Stimulated activated CD8-positive, alpha-beta memory T cell treated with anti-CD3 and anti-CD28 coated beads, Interleukin-4, amount 100 ng/mL, for 24 hours (primary cell): ENCODE results near the gene INSYN2A.

Source experiments
- DNase-seq: peaks from one replicate; pipeline ENCODE4 v3.0.0-alpha.2; 2020; ENCODE audit warnings: low read depth

Gene INSYN2A, protein sequence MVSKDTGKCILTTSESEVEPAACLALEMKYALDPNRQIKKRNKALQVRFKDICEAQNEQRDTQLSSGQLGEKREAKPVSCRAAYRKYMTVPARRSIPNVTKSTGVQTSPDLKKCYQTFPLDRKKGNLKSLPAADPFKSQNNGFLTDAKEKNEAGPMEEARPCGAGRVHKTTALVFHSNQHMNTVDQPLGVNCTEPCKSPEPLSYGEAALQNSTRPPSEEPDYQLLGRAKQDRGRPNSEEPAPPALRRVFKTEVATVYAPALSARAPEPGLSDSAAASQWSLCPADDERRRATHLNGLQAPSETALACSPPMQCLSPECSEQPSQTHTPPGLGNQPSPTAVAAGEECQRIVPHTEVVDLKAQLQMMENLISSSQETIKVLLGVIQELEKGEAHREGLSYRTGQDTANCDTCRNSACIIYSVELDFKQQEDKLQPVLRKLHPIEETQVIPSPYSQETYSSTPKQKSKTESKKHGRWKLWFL

DNA sequence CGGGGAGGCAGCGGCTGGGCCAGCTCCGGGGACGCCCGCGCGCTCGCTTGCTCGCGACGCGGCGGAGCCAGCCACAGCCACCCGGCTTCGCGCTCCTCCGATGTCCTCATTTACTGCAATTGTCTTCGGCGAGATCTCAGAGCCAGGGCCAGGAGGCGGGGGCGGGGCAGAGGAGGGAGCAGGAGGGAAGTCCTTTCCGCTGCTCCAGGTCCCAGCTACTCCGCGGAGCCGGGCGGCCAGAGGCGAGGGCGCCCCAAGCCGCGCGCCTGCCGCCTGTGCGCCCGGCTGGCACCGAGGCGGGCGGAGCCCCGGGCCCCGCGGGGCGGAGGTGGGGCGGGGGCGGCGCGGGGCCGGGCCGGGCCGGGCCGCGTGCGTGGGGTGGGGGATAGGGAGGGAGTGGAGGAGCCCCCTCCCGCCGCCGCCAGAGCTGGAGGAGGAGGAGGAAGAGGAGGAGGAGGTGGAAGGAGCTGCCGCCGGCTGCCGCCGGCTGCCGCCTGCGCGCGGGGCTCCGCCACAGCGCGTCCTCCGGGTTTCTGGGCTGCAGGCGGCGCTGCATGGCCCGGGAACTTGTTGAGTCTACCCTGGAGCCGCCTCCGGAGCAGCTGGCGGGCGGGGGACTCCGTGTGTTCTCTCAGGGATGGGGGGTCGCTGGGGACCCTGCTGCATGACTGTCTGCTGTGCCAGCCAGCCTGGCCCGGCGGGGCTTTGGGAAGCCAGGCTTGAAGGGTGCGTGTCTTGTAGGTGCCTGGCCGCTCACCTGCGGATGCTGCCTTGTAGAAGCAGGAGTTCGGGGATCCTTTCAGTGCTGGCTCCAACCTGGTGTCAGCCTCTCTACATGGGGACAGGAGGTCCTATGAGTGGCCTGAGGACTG, at the start of gene INSYN2A:
INSYN2A (minus strand) TSS at position 310 of the 872 bp plus-strand sequence. CDS start 20,196 bp downstream, outside the sequence.
- no peak for DNase-seq

DNA sequence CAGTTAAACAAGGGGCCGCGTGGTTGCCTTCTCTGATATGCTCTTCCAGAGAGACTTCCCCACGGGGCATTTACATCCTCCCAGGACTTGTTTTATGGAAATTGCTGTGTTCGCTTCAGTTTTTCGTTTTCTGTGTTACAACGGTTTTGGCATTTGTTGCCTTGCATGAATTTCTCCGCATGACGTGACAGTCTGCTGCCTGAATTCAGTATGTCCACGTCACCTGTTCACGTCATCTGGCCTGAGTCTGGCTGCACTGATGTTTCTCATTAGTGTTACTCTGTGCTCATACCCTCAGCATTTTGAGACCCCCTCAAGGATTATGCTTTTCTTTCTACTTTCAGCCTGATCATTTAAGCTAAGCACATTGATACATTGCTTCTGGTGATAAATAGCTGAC, 49.1 kb upstream of the INSYN2A start:
- no peak for DNase-seq

DNA sequence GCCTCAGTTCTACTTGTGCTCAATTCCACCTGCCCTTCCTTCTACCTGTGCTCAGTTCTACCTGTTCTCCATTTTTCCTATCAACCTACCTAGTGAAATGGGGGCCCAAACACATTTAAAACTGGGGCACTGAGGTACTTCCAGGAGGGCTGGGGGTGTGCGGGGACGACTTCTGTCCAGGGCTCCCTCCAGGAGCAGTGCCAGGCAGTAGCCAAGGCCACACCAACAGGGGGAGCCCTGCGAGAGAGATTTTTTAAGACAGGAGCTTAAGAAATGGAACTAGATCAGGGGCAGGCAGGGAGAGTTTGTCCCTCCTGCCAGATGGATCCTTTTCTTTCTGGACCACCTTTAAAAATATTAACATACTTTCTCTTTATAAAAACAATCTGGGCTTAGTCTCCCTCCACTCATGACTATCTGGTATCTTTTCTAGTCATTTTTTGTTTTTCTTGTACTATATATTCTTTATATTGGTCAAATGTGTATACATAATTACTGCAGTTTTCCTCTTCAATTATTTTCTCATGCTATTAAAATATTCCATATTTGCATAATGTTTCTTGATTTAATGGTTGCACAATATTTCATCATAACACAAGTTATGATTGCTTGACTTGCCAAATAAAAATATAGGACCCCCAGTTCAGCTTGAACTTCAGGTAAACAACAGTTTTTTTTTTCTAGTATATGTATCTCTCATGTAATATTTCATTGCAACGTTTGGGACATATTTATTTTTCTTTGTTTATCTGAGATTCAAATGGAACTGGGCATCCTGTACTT, 47.3 kb upstream of the INSYN2A start:
- DNase-seq: no peak

DNA sequence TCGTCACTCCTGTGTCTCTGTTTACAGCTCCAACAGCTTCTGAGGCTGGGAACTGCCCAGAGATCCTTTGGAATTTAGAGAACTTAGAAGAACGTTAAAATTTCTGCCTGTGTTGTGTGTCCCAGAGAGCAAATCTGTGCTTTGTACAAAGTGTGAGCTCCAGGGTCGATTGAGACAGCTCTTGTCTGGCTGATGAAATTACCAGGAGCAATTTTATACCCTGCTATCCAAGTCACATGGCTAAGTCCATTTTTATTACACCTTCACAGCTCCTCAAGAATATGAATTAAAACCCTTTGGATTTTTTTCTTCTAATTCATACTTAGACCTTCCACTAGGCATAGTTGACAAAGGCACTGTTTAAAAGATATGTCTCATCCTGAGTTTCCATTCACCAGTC, 46.5 kb upstream of the INSYN2A start:
- DNase-seq: no peak

DNA sequence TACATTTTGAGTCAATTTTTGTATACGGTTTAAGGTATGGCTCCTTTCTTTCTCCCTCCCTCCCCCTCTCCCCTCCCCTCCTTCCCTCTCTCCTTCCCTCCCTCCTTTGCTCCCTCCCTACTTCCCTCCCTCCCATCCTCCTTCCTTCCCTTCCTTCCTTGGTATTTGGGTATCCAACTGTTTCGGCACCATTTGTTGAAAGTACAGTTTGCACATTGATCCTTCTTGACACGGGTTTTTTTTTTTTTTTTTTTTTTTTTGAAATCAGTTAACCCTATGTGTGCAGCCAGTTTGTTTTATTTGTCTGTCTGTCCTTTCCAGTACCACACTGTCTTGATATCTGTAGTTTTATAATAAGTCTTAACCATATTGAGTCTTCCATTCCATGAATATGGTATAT, 39.9 kb upstream of the INSYN2A start:
- no peak for DNase-seq

DNA sequence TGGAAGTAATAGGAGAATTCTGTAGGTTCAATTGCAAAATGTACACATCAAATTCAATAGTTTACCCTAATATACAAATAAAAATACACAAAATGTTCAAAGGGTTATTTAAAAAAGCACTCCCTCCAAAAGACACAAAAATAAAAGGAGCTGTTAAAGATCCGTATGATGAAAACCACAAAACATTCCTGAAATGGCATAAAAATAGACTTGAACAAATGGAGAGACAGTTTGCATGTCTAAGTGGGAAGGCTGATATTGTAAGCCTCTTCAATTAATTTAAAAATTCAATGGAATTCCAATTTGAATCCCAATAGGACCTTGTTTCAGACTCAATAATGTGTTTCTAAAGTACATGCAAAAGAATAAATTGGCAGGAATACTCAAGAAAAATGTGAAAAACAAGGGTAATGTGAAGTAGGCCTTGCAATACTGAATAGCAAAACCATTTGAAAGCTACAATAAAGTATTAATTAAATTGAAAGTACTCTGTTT, 38.0 kb upstream of the INSYN2A start:
- no peak for DNase-seq

DNA sequence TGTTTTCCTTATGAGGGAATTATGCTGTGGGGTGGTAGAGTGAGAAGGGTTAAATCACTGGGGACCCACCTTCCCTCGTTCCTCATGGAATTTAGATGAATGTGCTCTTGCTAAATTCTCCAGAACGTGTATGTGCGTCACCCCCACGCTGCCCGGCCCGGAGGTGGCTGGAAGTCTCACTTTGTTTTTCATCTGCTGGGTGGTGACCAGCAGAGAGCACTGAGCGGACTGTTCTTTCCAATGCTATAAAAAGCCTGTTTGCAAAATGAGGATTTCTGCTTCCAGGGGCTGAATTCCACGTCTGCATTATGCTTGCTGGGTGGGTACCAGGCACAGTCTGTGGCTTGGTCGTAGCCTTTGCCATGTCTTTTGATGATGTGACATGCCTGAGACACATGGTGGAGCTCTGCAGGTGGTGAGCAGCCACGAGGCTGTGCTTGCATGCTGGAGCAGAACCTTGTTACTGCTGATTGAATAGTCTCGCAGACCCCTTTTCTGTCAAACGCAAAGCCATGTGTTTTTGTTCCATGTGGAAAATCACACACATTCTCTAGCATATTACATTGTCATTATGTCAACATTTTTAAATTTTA, 31.9 kb upstream of the INSYN2A start:
- no peak for DNase-seq

DNA sequence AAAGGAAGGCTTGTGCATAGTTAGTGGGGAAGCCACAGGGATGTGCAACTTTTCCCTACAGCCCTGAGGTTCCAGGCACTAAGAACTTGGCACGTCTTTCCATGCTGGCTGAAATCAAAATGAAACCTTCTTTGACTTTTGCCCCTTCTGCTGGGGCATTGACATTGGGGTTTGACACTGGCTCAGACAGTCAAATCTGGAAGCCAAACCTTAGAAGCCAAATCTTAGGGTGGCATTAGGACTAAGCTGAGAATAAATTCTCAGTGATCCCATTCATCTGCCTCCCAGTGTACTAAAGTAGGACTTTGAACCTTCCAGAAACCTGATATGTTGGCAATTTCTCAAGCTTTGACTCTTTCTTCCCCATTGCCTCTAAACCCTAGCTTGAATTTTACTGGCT, 31.3 kb upstream of the INSYN2A start:
- DNase-seq: no peak

DNA sequence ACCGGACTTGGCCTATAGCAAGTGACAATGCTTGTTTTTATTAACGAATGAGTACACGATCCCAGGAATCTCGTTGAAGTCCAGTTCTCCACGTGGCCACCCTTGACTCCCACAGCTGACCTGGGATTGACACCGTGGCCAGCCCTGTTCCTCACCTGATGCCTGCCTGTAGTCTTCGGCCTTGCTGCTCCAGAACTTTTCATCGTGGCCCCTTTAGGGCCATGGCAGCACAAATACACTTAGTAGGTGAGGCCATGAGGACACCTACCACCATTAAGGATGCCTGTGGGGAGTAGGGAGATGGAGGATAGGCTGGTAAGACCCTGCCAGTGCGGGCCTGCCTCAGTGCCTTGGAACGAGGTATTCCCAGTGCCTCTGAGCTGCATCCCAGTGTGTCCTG, 30.6 kb upstream of the INSYN2A start:
- no peak for DNase-seq

DNA sequence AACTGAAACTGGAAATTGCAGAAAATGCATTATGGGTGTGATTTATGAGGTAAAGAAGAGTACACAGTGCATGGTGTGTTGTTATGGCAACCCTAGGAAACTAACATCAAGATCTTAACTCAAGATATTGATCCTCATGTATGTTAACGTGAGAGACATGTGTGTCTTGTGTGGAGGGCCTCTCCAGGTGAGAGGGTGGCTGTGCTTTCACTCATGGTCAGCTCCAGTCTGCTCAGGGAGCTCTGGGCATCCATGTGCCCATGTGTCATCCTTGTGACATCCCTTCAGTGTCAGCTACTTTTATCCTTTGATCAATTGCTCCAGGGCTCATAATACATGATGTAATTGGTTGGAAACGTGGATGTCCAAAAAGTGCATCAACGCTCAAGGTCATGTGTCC, 24.9 kb upstream of the INSYN2A start:
- no peak for DNase-seq

DNA sequence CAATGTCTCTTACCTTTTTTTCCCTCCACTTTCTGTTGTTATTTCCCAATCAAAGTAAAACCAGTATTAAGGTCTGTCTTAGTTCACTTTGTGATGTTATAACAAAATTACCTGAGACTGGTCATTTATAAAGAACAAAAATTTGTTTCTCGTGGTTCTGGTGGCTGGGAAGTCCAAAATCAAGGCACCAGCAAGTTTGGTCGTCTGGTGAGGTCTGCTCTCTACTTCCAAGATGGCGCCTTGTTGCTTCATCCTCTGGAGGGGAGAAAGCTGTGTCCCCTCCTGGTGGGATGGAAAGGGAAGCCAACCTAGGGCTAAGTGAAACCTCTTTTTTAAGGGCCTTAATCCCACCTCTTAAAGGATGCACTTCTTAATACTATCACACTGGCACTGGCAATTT, 22.3 kb upstream of the INSYN2A start:
- no peak for DNase-seq

DNA sequence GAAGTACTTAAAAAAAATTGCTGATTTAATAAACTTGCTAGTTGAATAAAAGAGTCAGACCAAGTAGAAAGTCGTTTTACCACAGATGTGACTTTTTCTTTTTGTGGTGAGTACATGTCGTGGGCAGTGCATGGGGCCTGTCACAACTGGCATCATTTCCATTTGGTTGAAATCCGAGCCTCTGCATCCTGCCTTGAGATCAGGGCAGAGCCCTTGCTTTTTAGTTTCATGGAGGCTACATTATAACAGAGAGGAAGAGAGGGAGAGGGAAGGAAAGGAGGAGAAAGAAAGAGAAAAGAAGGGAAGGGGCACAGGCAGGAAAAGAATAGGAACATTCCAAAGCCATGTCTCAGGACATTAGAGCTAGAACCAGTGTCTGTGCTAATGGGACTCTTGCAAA, 20.4 kb upstream of the INSYN2A start:
- DNase-seq: no peak

DNA sequence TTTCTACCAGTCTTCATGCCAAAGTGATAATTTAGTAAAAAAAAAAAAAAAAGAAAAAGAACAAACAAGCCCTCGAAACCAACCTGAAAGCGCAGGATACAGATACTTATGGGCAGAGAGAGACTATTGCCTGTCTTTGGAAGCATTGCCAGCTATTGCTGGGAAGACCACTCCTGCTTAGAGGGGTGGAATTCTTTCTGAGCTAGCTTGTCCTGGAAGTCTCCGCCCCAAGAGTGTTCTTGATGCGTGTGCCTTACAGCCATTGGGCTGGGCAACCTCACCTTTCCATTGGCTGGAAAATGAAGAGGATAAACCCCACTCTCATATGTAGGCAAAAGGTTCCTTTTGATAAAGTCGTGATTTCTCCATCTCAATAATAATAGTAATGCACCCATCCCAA, 19.9 kb upstream of the INSYN2A start:
- no peak for DNase-seq

DNA sequence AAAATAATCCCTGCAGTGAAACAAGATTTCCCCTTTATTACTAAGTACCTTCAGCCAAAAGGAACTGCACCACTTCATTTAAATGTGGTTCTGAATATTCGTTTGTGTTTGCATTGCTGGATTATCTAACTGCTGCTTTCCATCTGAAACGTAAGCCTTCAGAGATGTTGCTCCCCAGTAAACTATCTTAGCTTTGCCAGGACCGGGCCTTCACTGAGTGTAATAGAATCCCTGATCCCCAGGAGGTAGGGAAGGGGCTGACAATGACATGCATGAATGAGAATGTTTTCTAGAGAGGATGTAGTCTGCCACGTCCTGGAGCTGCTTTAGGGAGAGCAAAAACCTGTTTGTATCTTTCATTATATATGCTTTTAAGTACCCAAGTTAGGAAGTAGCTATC, 19.5 kb upstream of the INSYN2A start:
- DNase-seq: no peak

DNA sequence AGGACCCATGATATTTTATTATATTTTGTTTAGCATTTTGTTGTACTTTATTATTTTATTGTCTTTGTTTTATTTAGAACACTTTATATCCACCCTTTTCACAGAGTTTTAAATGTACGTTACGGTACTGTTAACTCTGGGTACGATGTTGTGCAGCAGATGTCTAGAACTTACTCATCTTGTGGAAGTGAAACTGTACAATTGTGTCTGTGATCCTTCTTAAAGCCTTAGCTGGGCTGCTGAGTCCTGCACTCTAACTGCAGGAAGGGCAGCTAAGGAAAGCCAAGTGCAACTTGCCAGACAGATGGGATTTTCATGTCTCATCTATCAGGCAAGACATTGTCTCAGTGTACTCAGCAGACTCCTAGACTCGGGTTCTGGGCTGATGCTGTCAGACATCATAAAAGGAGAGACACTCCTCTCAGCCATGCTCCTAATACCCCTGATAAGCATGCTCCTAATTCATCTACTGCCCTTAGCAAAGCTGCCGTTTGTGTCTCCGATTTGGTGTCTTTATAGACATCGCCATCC, 14.6 kb upstream of the INSYN2A start:
- no peak for DNase-seq

DNA sequence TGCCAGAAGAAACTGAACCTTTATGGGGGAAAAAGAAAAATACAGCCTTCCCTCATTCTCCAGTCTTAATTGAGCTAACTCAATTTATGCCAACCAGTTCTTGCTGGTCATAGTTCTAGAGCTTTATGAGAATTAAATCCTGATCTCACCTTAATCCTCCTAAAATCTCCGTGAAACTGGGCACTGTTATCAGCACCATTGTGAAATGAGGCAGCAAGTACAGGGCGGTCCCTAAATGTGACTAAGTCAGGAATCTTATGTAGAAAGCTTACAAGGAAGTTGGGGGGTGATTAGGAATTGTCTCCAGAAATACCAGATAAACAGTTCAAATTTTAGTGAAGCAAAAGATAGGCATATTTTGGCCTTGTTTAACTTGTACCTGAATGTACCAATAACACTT, 10.7 kb upstream of the INSYN2A start:
- DNase-seq: no peak

DNA sequence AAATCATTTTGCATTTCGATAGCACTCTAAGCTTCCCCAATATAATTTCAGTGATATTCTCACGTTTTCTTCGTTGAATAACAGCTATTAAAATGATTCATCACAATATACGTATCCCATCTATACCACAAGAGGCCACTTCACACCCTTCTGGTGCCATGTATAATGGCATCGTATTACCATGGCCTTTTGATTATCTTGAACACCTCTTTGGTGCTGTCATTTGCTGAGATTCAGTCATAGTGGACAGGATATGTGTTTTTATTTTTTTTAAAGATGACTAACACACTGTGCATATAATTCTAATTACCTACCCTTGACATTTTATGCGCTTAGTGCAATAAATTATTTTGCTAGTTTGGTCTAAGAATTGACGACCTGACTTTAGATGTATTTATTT, 6.7 kb upstream of the INSYN2A start:
- DNase-seq: no peak

DNA sequence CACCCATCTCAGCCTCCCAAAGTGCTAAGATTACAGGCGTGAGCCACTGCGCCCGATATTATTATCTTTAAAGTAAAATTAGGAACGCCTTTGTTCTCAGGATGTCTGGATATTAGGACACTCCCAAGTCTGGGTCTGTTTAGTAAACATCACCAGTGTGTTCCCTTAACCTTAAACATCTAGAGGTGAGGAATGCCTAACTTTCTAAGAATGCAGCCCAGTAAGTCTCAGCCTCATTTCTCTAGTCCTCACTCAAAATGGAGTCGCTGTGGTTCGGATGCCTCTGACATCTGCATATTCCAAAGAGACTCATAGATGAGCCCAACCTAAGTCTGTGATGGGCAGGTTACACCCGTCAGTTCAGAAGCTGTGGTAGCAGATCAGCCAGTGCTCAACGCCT, 4.3 kb upstream of the INSYN2A start:
- DNase-seq: no peak

DNA sequence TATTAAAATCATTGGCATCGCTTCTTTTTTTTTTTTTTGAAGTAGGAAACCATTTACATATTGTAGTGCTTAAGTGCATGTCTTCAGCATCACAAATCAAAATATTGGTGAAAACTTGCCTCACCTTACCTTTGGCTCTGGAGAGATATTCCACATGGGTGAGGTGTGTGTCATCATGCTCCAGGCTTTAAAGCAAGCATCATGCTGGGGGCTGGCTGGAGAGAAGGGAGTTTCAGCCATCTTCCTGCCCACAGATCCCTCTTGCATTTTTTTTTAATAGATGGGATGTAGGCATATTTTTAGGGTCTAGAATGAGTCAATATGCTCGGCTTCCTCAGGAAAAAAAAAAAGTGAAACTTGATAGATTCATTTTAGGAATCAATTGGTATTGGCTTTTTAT, 2.3 kb upstream of the INSYN2A start:
- no peak for DNase-seq

DNA sequence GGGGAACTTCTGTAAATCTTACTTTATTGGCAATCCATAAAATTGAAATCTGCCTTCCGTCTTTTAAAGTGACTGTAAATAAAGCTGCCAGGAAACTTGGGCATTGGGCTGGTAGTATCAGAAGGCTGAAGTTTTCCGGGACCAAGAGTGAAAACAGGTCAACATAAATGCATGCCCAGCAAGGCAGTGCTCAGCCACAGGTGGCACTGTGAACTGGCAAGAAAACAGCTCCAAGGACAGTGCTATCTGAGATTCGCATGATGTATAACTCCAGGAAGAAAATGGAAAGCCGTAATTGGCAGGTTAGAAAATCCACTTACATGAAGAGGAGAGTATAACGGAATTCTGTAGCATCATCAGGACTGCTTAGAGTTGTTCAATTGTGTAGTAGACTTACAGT, 1.9 kb upstream of the INSYN2A start:
- DNase-seq: no peak

DNA sequence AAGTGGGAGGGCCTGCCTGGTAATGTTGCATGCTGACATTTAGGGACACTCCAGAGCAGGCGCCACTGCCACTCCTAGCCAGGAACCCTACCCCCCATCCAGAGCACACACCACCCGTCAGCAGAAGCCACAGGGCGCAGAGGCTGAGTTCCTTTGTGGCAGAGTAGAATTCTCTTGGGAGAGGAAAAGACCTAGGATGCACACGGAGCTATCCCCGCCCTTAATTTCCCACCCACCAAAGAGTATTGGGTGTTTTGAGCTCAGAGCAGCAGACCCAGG, 702 bp upstream of the INSYN2A start:
- no peak for DNase-seq
